ENCODE results near the gene CCDC188. TPM values are rescaled to one million over a fixed set of nuclear protein-coding genes. Genes with fewer than 3 reads are reported as not detected.

The CCDC188 gene
- polyA plus RNA-seq, 1 donor (not counting 4 experiments of a cell fraction or from before 2014, with no cell fraction given): not detected

DNA sequence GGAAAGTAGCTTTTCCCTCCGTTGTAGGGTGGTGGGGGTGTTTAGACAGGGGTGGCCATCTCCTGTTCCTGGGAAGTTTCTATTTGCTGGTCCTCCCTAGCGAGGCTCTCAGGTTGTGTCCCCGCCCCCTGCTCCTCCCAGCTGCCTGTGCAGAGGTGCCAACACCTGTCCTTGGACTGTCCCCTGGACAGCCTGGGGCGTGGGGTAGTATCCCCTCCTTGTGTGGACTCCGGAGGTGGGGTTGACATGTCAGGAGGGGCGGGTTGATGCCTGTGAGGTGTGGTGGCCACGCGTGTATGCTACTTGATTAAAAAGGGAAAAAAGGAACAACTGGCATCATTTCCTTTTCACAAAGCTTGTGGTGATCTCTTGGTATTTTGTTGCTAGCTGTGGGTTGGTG, 49.2 kb downstream of the CCDC188 start:
- no peaks in the 10 kb centered on the region for H3K9me1 ChIP-seq (ENCODE audit: control insufficient read depth, extremely low read depth, insufficient read depth, low read length)
- peaks cover 32 to 47% of the 10 kb centered on the region in 2 experiments for H3K36me3 ChIP-seq (ENCODE audit: control insufficient read depth in 2 of 2, extremely low read depth in 1 of 2, insufficient read depth in 2 of 2, low read length in 2 of 2)
- no peak overlapping the region for H3K9ac ChIP-seq (ENCODE audit: control insufficient read depth, extremely low read depth, insufficient read depth, low read length)
- no peak for DNase-seq (ENCODE audit: low read depth, low spot score)
- H3K79me2 ChIP-seq (ENCODE audit: control insufficient read depth, insufficient read depth, low read length): peaks cover 33% of the 10 kb centered on the region
- H3K4me2 ChIP-seq (ENCODE audit: control insufficient read depth, extremely low read depth, insufficient read depth, low read depth, low read length): no peak overlapping the region
- dilution Hi-C loops (cut with MboI; ENCODE audit: extremely low pct_ligation_motif_present, low sequenced_read_pairs): no loop called here
- no peaks in the 10 kb centered on the region for H3K9me3 ChIP-seq (ENCODE audit: control insufficient read depth, low read depth, low read length)
- peaks cover 10% of the 10 kb centered on the region for H3K4me1 ChIP-seq (ENCODE audit: control insufficient read depth, extremely low read depth, insufficient read depth, low read length)
- H3K4me3 ChIP-seq (ENCODE audit: control insufficient read depth in 2 of 3, extremely low read depth in 1 of 3, insufficient read depth in 2 of 3, low read depth in 1 of 3, low read length in 3 of 3): no peak overlapping the region
- FAIRE-seq: no peak
- H3K27me3 ChIP-seq (ENCODE audit: control insufficient read depth, extremely low read depth, insufficient read depth, low read length): no peaks in the 10 kb centered on the region
- no peaks in the 10 kb centered on the region for H4K20me1 ChIP-seq (ENCODE audit: control insufficient read depth, extremely low read depth, insufficient read depth, low read length)
- TF ChIP-seq, protein P1, sequence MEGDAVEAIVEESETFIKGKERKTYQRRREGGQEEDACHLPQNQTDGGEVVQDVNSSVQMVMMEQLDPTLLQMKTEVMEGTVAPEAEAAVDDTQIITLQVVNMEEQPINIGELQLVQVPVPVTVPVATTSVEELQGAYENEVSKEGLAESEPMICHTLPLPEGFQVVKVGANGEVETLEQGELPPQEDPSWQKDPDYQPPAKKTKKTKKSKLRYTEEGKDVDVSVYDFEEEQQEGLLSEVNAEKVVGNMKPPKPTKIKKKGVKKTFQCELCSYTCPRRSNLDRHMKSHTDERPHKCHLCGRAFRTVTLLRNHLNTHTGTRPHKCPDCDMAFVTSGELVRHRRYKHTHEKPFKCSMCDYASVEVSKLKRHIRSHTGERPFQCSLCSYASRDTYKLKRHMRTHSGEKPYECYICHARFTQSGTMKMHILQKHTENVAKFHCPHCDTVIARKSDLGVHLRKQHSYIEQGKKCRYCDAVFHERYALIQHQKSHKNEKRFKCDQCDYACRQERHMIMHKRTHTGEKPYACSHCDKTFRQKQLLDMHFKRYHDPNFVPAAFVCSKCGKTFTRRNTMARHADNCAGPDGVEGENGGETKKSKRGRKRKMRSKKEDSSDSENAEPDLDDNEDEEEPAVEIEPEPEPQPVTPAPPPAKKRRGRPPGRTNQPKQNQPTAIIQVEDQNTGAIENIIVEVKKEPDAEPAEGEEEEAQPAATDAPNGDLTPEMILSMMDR (optimal IDR thresholded peaks at IDR 0.05 in 1 of 3, IDR thresholded peaks at IDR 0.05 in 1 of 3, conservative IDR thresholded peaks at IDR 0.05 in 1 of 3; ENCODE audit: extremely low read depth in 1 of 3, insufficient read depth in 2 of 3, low read length in 3 of 3): no peak
- no peak for TF ChIP-seq EZH2 (IDR thresholded peaks at IDR 0.05; ENCODE audit: low read length)
- no peak overlapping the region for H2AFZ ChIP-seq (ENCODE audit: control insufficient read depth, low read length)
- no peak overlapping the region for H3K27ac ChIP-seq (ENCODE audit: control insufficient read depth, insufficient read depth, low read length)

DNA sequence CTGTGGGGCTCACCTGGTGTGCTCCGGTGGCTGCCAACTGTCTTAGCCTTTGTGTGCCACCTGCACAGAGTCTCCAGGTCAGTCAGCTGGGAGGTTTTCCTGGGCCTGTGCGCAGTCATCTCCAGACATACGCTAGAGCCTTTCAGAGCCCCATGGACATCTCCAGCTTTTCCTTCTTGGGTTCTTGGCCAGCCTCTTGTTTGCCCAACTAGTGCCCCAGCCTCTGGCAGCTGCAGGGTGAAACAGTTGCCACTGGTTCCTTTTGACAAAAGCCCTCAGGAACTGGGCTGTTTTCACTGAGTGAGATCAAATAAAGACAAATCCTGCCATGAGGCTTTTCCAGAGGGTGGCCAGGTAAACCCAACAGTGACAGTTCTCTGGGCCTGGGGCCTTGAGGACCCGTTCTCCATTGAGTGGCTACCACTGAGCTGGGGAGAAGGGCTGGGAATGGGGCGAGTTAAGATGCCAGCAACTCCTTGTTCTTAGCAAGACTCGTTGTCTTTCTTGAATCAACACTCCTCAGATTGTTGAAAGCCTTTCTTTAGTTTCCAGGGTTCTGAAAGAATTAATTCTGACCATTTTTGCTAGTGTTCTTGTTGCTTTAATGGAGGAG, 51.6 kb downstream of the CCDC188 start:
- H3K4me3 ChIP-seq (ENCODE audit: control insufficient read depth in 2 of 3, extremely low read depth in 1 of 3, insufficient read depth in 2 of 3, low read depth in 1 of 3, low read length in 3 of 3): no peak overlapping the region
- DNase-seq (ENCODE audit: low read depth, low spot score): no peak
- no peak overlapping the region for H3K4me2 ChIP-seq (ENCODE audit: control insufficient read depth, extremely low read depth, insufficient read depth, low read depth, low read length)
- H3K27ac ChIP-seq (ENCODE audit: control insufficient read depth, insufficient read depth, low read length): no peak overlapping the region
- peaks cover 10% of the 10 kb centered on the region for H3K4me1 ChIP-seq (ENCODE audit: control insufficient read depth, extremely low read depth, insufficient read depth, low read length)
- no peaks in the 10 kb centered on the region for H3K27me3 ChIP-seq (ENCODE audit: control insufficient read depth, extremely low read depth, insufficient read depth, low read length)
- no peaks in the 10 kb centered on the region for H3K9me3 ChIP-seq (ENCODE audit: control insufficient read depth, low read depth, low read length)
- H3K9ac ChIP-seq (ENCODE audit: control insufficient read depth, extremely low read depth, insufficient read depth, low read length): no peak overlapping the region
- no peak for TF ChIP-seq EZH2 (IDR thresholded peaks at IDR 0.05; ENCODE audit: low read length)
- TF ChIP-seq, protein P1 (optimal IDR thresholded peaks at IDR 0.05 in 1 of 3, IDR thresholded peaks at IDR 0.05 in 1 of 3, conservative IDR thresholded peaks at IDR 0.05 in 1 of 3; ENCODE audit: extremely low read depth in 1 of 3, insufficient read depth in 2 of 3, low read length in 3 of 3): no peak
- dilution Hi-C loops (cut with MboI; ENCODE audit: extremely low pct_ligation_motif_present, low sequenced_read_pairs): no loop called here
- FAIRE-seq: no peak
- peaks cover 27% of the 10 kb centered on the region for H3K79me2 ChIP-seq (ENCODE audit: control insufficient read depth, insufficient read depth, low read length)
- H3K9me1 ChIP-seq (ENCODE audit: control insufficient read depth, extremely low read depth, insufficient read depth, low read length): no peaks in the 10 kb centered on the region
- H3K36me3 ChIP-seq (ENCODE audit: control insufficient read depth in 2 of 2, extremely low read depth in 1 of 2, insufficient read depth in 2 of 2, low read length in 2 of 2): peaks cover 24 to 40% of the 10 kb centered on the region in 2 experiments
- no peak overlapping the region for H2AFZ ChIP-seq (ENCODE audit: control insufficient read depth, low read length)
- H4K20me1 ChIP-seq (ENCODE audit: control insufficient read depth, extremely low read depth, insufficient read depth, low read length): no peaks in the 10 kb centered on the region

Small RNA genes lying within 50 kb of the gene (small RNA-seq; reads per million reads assigned to genes)
- gene MIR6816 (ENCODE audit: insufficient read length in 3 of 3, low read depth in 3 of 3, low replicate concordance in 1 of 3) (0 reads per million in 3 experiments), gene RF00599 (ENCODE audit: insufficient read length in 3 of 3, low read depth in 3 of 3, low replicate concordance in 1 of 3) (0 reads per million in 3 experiments)

Other genes with a start within 250 kb of the CCDC188 start
- gene COMT, start 209.3 kb downstream of the CCDC188 start, polyA plus RNA-seq: 130 to 225 TPM (median 139 TPM) in 3 replicates
- 12.9 to 18.6 TPM (median 16.0 TPM) in 3 replicates for gene TXNRD2, start 209.2 kb downstream of the CCDC188 start, polyA plus RNA-seq
- 5.3 to 8.4 TPM (median 5.7 TPM) in 3 replicates for gene ARVCF, start 134.2 kb downstream of the CCDC188 start, polyA plus RNA-seq
- 20.1 to 30.7 TPM (median 28.1 TPM) in 3 replicates for gene TANGO2, start 129.9 kb downstream of the CCDC188 start, polyA plus RNA-seq
- gene DGCR8, start 70.8 kb downstream of the CCDC188 start, polyA plus RNA-seq: 14.3 to 24.3 TPM (median 17.2 TPM) in 3 replicates
- gene RANBP1, start 35.0 kb downstream of the CCDC188 start, polyA plus RNA-seq: 141 to 278 TPM (median 193 TPM) in 3 replicates
- gene TRMT2A, start 33.8 kb downstream of the CCDC188 start, polyA plus RNA-seq: 18.3 to 53.7 TPM (median 20.6 TPM) in 3 replicates
- 16.0 to 44.5 TPM (median 25.4 TPM) in 3 replicates for gene ZDHHC8, start 19.3 kb downstream of the CCDC188 start, polyA plus RNA-seq
- 2.5 to 5.6 TPM (median 5.5 TPM) in 3 replicates for gene RTN4R, start 117.3 kb upstream of the CCDC188 start, polyA plus RNA-seq
- 19.2 to 38.3 TPM (median 25.2 TPM) in 3 replicates for gene DGCR6L, start 169.0 kb upstream of the CCDC188 start, polyA plus RNA-seq
- gene ZNF74, start 243.1 kb upstream of the CCDC188 start, polyA plus RNA-seq: 5.2 to 7.2 TPM (median 6.1 TPM) in 3 replicates

Measured in keratinocyte (primary cell).